ENCODE data around the gene OSBPL9.
"Not testable (repeated sequence)": the region's sequence is repeated elsewhere in the genome, so short reads cannot be mapped to it uniquely, and the experiment has no call there.

OSBPL9 gene

DNA sequence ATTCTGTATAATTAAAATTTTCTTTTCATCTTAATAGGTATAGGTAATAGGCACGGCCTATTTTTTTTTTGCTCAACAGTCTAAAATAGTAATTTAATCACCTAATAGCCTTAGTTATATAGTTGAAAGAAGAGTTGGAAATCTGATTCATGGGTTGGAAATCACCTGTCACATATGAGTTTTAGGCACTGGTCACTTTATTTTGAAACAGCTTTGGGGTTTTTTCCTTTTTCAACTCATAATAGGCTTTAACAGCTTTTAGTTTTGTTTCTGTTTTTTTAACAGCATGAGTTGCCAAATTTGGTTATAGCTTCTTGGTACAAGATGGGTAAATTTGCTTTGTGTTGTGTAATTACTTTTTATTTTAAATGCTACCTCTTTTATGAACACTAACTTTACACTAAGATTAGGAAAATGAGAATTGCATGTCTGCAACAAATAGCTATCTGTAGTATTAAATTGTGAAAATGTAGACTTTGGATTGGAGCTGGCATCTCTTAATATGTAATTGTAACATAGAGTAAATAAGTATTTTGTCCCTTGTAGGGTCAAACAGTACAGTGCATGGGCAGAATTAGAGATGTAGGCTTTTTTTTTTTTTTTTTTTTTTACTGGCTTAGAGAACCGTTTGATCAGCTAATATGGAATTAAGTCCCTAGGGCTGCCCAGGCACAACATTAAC lies 109.8 kb downstream of the OSBPL9 start:
- no peak for DNase-seq (ENCODE audit: insufficient read length)
- FAIRE-seq: peak; percentile 72
- TF ChIP-seq TAF1 (IDR thresholded peaks at IDR 0.05; ENCODE audit: borderline replicate concordance, low read depth, low read length) (no peak), POLR2AphosphoS5 (IDR thresholded peaks at IDR 0.05; ENCODE audit: low read depth, low read length) (no peak), POLR2A (IDR thresholded peaks at IDR 0.05; ENCODE audit: low read depth, low read length) (no peak)

DNA sequence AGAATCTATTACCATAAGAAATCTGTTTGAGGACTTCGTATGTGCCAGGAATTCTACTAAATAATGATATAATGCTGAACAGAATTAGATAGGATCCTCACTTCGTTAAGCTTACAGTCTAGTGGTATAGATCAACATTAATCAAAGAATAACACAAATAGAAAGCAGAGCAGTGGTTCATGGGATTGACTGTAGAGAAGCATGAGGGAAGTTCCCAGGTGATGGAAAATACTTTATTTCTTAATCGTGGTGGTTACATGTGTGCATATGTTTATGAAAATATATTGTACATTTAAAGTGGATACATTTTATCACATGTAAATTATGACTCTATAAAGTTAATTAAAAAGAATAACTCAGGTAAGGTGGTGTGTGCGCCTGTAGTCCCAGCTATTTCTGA lies 110.5 kb downstream of the OSBPL9 start:
- peak; percentile 69 for FAIRE-seq
- DNase-seq (ENCODE audit: insufficient read length): no peak
- no peak for TF ChIP-seq TAF1 (IDR thresholded peaks at IDR 0.05; ENCODE audit: borderline replicate concordance, low read depth, low read length)

DNA sequence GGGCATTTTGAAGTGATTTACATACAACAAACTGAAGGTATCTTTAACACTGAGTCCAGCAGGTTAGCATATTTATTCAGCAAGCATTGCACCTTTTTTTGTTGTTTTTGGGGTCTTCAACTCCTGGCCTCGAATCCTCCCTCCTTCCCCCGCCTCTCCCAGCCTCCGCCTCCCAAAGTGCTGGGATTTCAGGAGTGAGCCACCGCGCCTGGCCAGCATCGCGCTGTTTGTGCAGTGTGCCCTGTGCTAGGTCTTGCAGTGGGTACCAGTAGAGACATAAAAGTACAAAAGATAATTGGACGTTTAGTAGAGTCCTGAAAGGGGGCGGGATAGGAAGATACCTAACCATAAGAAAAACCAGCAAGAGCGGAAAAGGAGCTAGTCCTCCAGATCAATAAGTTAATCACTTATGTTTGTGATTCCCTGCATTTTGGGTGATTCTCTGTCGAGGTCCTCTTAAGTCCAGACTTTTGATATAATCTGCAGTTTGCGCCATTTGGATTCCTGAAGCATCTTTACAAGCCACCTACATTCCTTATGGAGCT lies 111.8 kb downstream of the OSBPL9 start:
- DNase-seq (ENCODE audit: insufficient read length) (no peak), FAIRE-seq (no peak)
- no peak for TF ChIP-seq POLR2A (IDR thresholded peaks at IDR 0.05; ENCODE audit: low read depth, low read length)

DNA sequence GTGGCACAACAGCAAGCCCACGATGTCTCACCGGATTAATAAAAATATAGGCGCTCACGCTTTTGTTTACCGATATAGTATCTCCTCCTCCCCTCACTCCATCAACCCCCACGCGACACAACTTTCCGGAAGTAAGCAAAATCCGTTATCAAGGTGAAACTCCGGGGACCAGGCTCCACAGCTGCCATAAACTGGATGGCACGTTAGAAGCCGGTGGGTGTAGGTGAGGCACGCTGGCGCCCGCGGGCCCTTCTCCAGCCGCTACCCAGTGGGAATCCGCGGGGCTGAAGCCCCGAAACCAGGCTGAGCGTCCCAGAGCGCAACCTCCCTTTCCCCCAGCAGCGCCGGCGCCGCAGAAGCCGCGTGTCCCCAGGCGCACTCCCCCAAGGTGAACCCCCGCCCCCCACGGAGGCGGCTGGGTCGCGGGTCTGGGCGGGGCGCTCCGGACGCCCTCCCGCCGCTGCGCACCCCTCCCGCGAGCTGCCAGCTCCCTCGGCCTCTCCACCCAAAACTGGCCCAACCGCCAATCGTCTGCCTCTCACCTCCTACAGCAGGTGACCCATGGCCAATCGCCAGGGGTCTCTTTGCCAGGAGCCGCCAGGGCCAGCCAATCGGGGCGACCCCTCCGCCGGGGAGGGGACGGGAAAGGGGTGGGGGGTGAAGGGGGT lies 112.4 kb downstream of the OSBPL9 start:
- TF ChIP-seq POLR2A (IDR thresholded peaks at IDR 0.05; ENCODE audit: low read depth, low read length): peak; percentile 88; the same call in 1 of the 2 replicates
- TF ChIP-seq POLR2AphosphoS5 (IDR thresholded peaks at IDR 0.05; ENCODE audit: low read depth, low read length): peak; percentile 78
- no peak for TF ChIP-seq TAF1 (IDR thresholded peaks at IDR 0.05; ENCODE audit: borderline replicate concordance, low read depth, low read length)
- FAIRE-seq: peak; percentile 99
- peak; percentile 92 for DNase-seq (ENCODE audit: insufficient read length)

DNA sequence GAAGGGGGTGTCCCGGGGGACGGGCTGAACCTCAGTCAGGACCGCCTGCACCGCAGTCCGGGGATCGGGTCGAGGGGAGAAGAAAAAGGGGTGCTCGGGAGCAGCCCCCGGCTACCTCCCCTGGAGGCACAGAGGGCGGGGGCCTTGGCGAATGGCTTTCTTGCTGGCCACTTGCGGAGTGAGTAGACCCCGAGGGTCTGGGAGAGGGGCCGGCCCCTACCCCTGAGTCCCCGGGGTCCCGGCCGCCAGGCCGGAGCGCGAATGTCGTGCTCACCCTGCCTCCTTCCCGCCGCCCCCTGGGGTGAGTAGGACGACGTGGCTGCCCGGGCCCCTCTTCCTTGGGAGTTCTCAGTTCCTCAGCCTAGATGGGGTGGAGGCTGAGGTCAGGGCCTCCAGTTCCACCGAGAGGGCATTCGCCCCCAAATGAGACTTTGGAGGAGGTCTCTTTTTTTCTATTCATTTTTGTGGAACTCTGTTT lies 113.0 kb downstream of the OSBPL9 start:
- FAIRE-seq (no peak), DNase-seq (ENCODE audit: insufficient read length) (peak; percentile 23)
- TF ChIP-seq POLR2A (IDR thresholded peaks at IDR 0.05; ENCODE audit: low read depth, low read length): peak; percentile 50; the same call in 1 of the 2 replicates
- TF ChIP-seq POLR2AphosphoS5 (IDR thresholded peaks at IDR 0.05; ENCODE audit: low read depth, low read length): no peak
- peak; percentile 63; the same call in 1 of the 2 replicates for TF ChIP-seq TAF1 (IDR thresholded peaks at IDR 0.05; ENCODE audit: borderline replicate concordance, low read depth, low read length)

DNA sequence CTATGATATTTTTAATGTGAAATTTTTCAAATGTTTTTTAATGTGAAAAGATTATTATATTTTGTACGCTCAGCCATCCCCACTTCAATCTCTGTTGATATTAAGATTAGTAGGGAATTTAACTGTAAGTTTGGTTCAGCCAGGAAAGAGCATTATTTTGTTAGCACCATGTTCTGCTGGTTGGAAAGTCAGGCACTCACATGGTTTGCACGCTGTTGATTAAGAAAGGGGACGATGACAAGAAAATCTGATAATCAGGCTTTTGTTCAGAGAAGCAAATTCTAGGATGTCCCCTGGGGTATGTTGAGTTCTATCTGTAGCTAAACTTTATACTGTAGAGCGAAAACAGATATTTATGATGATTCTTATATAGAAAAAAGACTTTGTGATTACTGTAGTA lies 115.1 kb downstream of the OSBPL9 start:
- DNase-seq (ENCODE audit: insufficient read length) (no peak), FAIRE-seq (no peak)
- TF ChIP-seq POLR2AphosphoS5 (IDR thresholded peaks at IDR 0.05; ENCODE audit: low read depth, low read length) (no peak), POLR2A (IDR thresholded peaks at IDR 0.05; ENCODE audit: low read depth, low read length) (no peak), TAF1 (IDR thresholded peaks at IDR 0.05; ENCODE audit: borderline replicate concordance, low read depth, low read length) (no peak)

DNA sequence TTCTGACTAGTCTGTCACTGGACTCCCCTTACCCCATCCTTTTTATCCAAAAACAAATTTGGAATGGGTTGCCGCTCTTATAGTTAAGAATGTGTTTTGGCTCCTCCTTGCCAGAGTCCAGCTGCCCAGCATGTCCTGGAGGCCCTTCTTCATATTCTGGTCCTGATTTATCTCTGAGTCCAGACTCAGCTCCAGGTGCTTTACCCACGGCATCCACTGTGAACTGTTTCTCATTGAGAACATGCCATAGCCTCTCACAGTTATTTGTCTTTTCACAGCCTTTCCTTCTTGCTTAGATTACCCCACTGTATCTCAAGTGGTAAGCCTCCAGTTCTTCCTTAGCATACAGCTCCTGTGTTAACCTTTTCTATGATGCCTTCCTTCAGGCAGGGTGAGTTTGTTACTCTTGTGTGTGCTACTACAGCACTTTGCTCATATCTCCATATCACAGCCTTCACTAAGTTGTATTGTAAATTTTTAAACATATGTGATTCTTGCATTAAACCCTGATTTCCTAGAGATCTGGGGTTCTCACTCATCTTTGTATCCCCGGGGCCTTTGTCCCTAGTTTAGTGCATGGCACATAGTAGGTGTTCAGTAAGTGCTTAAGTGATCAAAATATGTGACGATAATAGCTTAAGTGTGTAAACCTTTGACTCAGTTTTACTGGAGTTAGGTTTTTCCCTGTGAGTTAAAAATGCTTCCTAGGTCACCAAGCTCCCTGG lies 116.0 kb downstream of the OSBPL9 start:
- FAIRE-seq (peak; percentile 24), DNase-seq (ENCODE audit: insufficient read length) (no peak)
- TF ChIP-seq POLR2AphosphoS5 (IDR thresholded peaks at IDR 0.05; ENCODE audit: low read depth, low read length): no peak
- TF ChIP-seq POLR2A (IDR thresholded peaks at IDR 0.05; ENCODE audit: low read depth, low read length): no peak
- TF ChIP-seq TAF1 (IDR thresholded peaks at IDR 0.05; ENCODE audit: borderline replicate concordance, low read depth, low read length): no peak

DNA sequence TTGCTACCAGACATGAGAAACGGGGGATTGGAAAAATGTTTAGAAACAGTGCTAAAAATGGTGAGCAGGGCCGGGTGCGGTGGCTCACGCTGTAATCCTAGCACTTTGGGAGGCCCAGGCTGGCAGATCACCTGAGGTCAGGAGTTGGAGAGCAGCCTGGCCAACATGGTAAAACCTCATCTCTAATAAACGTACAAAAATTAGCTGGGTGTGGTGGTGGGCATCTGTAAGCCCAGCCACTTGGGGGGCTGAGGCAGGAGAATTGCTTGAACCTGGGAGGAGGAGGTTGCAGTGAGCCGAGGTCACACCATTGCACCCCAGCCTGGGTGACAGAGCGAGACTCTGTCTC lies 116.5 kb downstream of the OSBPL9 start:
- DNase-seq (ENCODE audit: insufficient read length); FAIRE-seq: not testable (repeated sequence)

DNA sequence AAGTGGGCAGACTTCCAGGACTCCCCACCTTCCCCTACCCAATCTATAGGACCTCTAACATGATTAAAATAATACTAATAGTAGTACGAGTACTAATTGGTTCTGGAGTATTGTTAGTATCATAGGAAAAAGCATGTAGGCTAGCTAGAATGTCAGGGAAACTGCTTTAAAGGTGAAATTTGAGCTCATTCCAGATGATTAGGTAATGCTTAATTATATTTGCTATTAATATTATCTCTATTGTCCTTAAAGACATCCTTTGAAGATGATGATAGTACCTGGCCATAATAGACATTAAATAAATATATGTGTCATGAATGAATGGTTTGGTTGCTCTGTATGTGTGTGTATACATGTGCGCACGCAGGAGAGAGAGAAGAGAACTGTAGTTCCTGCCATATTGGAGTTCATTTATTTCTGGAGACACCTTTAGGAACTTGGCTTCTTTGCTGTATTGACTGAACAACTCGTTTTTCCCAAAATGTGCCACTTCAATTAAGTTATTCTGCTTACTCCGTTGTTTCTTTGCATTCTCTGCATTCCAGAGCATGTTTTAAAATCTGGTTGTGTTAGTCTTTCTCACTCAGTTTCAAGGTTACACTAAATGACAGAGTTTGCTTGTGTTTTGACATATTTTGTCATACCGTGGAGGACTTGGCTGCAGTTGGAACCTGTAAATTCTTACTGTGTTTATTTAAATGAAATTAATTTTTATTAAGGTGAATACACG lies 117.1 kb downstream of the OSBPL9 start:
- DNase-seq (ENCODE audit: insufficient read length): no peak
- FAIRE-seq: no peak

DNA sequence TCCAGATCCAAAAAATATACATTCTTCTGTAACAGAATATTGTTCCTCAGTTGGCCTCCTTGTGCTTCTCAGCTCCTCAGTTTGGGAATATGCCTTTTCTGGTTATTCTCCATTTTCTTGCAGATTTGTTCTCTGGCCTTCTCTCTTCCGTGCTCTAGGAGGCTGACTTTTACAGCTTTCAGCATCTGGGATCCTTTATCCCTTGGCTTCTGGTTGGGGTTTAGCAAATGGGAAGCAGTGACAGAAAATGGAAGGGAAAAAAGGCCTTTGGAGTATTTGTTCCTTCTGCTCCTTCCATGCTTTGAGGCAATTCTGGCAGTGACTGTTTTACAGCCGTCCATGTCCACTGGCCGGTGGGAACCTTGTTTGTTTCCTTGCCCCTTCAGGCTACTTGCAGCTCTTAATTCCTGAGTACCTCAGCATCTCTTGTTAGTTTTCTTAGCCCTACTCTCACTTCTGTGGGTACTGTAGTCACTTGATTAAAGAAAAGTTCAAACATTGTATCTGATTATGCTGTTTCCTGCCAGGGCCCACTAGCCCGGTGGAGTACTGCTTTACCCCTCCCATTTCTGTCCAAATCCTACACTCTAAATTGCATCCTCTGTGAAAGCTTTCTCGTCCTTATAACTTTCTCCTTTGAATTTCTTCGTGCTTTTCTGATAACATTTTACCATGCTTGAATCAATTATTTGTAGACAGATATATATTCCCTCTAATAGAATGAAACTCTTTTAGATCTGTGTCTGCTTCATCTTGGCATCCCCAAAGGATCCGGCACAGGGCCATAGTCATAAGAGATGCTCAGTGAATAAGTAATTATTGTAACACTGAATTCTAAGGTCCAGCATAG lies 118.2 kb downstream of the OSBPL9 start:
- FAIRE-seq (no peak), DNase-seq (ENCODE audit: insufficient read length) (no peak)
- TF ChIP-seq TAF1 (IDR thresholded peaks at IDR 0.05; ENCODE audit: borderline replicate concordance, low read depth, low read length) (no peak), POLR2A (IDR thresholded peaks at IDR 0.05; ENCODE audit: low read depth, low read length) (no peak), POLR2AphosphoS5 (IDR thresholded peaks at IDR 0.05; ENCODE audit: low read depth, low read length) (no peak)

More for the DNA sequence above, 117.1 kb downstream of the OSBPL9 start:
- TF ChIP-seq TAF1 (IDR thresholded peaks at IDR 0.05; ENCODE audit: borderline replicate concordance, low read depth, low read length) (no peak), POLR2AphosphoS5 (IDR thresholded peaks at IDR 0.05; ENCODE audit: low read depth, low read length) (no peak), POLR2A (IDR thresholded peaks at IDR 0.05; ENCODE audit: low read depth, low read length) (no peak)

Measured in GM12892 (cell line).